Stomach (tissue), 9 donors: Measurements from ENCODE around the gene KEAP1. TPM values are rescaled to one million over a fixed set of nuclear protein-coding genes. Genes with fewer than 3 reads are reported as not detected.

Source experiments
- DNase-seq, 2 donors: peaks; one replicate each; pipeline versions ENCODE4 v3.0.0 to v3.0.0-alpha.2; 2013 to 2019
- H3K27ac ChIP-seq, 5 donors: fragments of 200-600 bp in 4 of 5; sonication (generic) in 4 of 5; one replicate each; pipeline ENCODE4 v1.5.1; 2013 to 2019; ENCODE audit warnings: mild to moderate bottlenecking in 1 of 5, moderate library complexity in 1 of 5
- H3K27me3 ChIP-seq, 3 donors: fragments of 200-600 bp; sonication (generic); one replicate each; pipeline ENCODE4 v1.5.1; 2017 to 2019; ENCODE audit warnings: mixed run types in 1 of 3
- H3K36me3 ChIP-seq, 4 donors: fragments of 200-600 bp; sonication (generic); 1 replicate in 3 of 4; 2 replicates in 1 of 4; pipeline ENCODE4 v1.5.1; 2016 to 2019
- H3K4me1 ChIP-seq, 4 donors: fragments of 200-600 bp; sonication (generic); one replicate each; pipeline ENCODE4 v1.5.1; 2016 to 2019
- H3K4me3 ChIP-seq, 4 donors: fragments of 200-600 bp; sonication (generic) in 3 of 4; one replicate each; pipeline ENCODE4 v1.5.1; 2016 to 2019; ENCODE audit warnings: mild to moderate bottlenecking in 1 of 4
- H3K9me3 ChIP-seq, 4 donors: fragments of 200-600 bp; sonication (generic); one replicate each; pipeline ENCODE4 v1.5.1; 2016 to 2019
- CTCF ChIP-seq, 7 experiments: fragments of 450-650 bp in 4 of 7; fragments of 200-600 bp in 3 of 7; sonication (generic) in 3 of 7; IDR thresholded peaks; one replicate each; pipeline ENCODE4 v1.5.1; 2016 to 2019; ENCODE audit warnings: antibody characterized with exemption in 7 of 7, control low read depth in 2 of 7, mild to moderate bottlenecking in 1 of 7
- EP300 ChIP-seq: sonication (generic); formaldehyde crosslinking; IDR thresholded peaks from one replicate; pipeline ENCODE4 v1.6.1; 2017; ENCODE audit warnings: antibody characterized with exemption
- POLR2A ChIP-seq, 4 donors: fragments of 450-650 bp; IDR thresholded peaks; one replicate each; pipeline ENCODE4 v1.6.1; 2016; ENCODE audit warnings: antibody characterized with exemption in 4 of 4, control low read depth in 2 of 4, mild to moderate bottlenecking in 1 of 4, moderate library complexity in 1 of 4
- POLR2AphosphoS5 ChIP-seq, 3 donors: sonication (generic); formaldehyde crosslinking; IDR thresholded peaks; one replicate each; pipeline ENCODE4 v1.6.1; 2016; ENCODE audit warnings: antibody characterized with exemption in 3 of 3
- WGBS, 5 donors: extraction: QIAGEN DNeasy Blood & Tissue Kit in 3 of 5; methylation state at CpG; one replicate each; pipeline versions ENCODE4 v1.1.5 to v1.1.7; 2013 to 2018; 5-methylcytosine and 5-hydroxymethylcytosine counted together
- intact Hi-C: fragments of 100-400 bp; cut with DNase I; formaldehyde crosslinking; loops from one replicate; pipeline ENCODE4 v1.15.1; 2023; ENCODE audit warnings: low total_unique reads
- polyA plus RNA-seq, 3 donors: library from polyadenylated mRNA; stranded (reverse); fragments of 200-250 nt; gene quantifications; one replicate each; pipeline ENCODE4 v1.2.3, GENCODE V29; 2013
- small RNA-seq, 4 donors: library from RNA; depleted of rRNA; stranded (forward); fragments of <200 nt; gene quantifications; one replicate each; pipeline ENCODE3, GENCODE V24; 2016
- total RNA-seq, 5 donors: library from RNA; depleted of rRNA; stranded (reverse); fragments of >200 nt; gene quantifications; one replicate each; pipeline versions ENCODE4 v1.1.0 to v1.2.3, GENCODE V29; 2014 to 2016
- donor health status: healthy with polysubstance abuse.
- donor health status: Bipolar disorder and iron deficiency.
- donor health status: healthy.

The KEAP1 gene
- total and polyA plus RNA-seq, 8 donors: 15.8 to 88.1 (median 37.4) TPM

DNA sequence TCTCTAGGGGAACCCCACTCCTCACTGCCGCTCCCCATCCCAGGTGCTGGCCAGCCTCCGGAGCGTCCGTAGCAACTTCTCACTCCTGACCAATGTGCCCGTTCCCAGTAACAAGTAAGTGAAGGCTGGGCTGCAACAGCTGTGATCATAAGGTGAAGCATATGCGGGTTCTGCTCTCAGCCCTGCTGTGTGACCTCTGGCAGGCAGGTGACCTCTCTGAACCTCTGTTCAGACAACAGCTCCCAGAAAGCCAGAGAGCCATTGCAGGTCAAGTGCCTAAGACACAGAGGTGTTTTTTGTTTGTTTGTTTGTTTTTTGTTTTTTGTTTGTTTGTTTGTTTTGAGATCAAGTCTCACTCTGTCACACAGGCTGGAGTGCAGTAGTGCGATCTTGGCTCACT, 54.1 kb downstream of the KEAP1 start:
- intact Hi-C loops: no loop called here
- TF ChIP-seq EP300: no peak
- TF ChIP-seq POLR2AphosphoS5 (IDR thresholded peaks at IDR 0.05): no peak
- no peak for TF ChIP-seq CTCF (IDR thresholded peaks at IDR 0.05)
- TF ChIP-seq POLR2A (IDR thresholded peaks at IDR 0.05): no peak
- WGBS, 5 donors: 87 to 97% (median 93%) methylated on average over 7 of the region's 7 CpGs
- DNase-seq: no peak
- Histone ChIP-seq H3K4me1 (no peaks in the 10 kb centered on the region), H3K4me3 (no peak overlapping the region), H3K27ac (no peak overlapping the region), H3K36me3 (peaks cover 31 to 56% (median 52%) of the 10 kb centered on the region in 4 donors), H3K9me3 (no peaks in the 10 kb centered on the region), H3K27me3 (no peaks in the 10 kb centered on the region)

DNA sequence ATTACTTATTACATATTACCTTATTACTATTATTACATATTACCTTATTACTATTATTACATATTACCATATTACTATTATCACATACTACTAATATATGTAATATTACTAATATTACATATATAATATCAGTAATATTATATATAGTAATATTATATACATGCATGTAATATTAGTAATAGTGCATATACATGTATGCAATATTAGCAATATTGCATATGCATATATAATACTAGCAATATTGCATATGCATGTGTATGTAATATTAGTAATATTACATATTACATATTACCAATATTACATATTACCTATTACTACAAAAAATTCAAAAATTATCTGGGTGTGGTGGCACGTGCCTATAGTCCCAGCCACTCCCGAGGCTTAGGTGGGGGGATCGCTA, 60.5 kb downstream of the KEAP1 start:
- no peak overlapping the region for H3K4me3 ChIP-seq
- no peak for TF ChIP-seq POLR2AphosphoS5 (IDR thresholded peaks at IDR 0.05)
- H3K36me3 ChIP-seq: peaks cover 12 to 32% (median 24%) of the 10 kb centered on the region in 4 donors
- no peaks in the 10 kb centered on the region for H3K27me3 ChIP-seq
- DNase-seq: no peak
- WGBS, 5 donors: 92 to 98% (median 96%) methylated on average over 3 of the region's 3 CpGs
- H3K9me3 ChIP-seq: no peaks in the 10 kb centered on the region
- H3K27ac ChIP-seq: no peak overlapping the region
- H3K4me1 ChIP-seq: no peaks in the 10 kb centered on the region
- intact Hi-C loops: no loop called here

- Histone ChIP-seq H3K4me1 (no peaks in the 10 kb centered on the region), H3K27ac (no peak overlapping the region), H3K4me3 (no peak overlapping the region), H3K36me3 (peaks cover 0 to 16% (median 7%) of the 10 kb centered on the region in 4 donors), H3K27me3 (no peaks in the 10 kb centered on the region), H3K9me3 (no peaks in the 10 kb centered on the region)
- DNase-seq: no peak
- WGBS, 5 donors: 81 to 91% (median 86%) methylated on average over 5 of the region's 5 CpGs
- intact Hi-C loops: no loop called here
- TF ChIP-seq EP300 (no peak), POLR2AphosphoS5 (IDR thresholded peaks at IDR 0.05) (no peak), POLR2A (IDR thresholded peaks at IDR 0.05) (no peak), CTCF (IDR thresholded peaks at IDR 0.05) (no peak)
Measured at GRCh38 chr19:10439588-10439987, 63.6 kb downstream of the KEAP1 start.

Small RNAs within 50 kb of the gene (small RNA-seq; reads per million reads assigned to genes)
- 0 to 0.77 (median 0) reads per million in 4 donors for gene MIR1238
- 0 reads per million in 4 donors for gene RNU7-140P

Other genes starting within 250 kb of the KEAP1 start
- 10 to 100 TPM in 2 of 5 donors, 1 to 10 TPM in 3; 2.3 to 15.6 (median 8.7) TPM for gene ICAM1, start 232.2 kb downstream of the KEAP1 start, total RNA-seq
- 1 to 10 TPM; 7.9 to 9.5 (median 8.8) TPM for gene ICAM1, start 232.2 kb downstream of the KEAP1 start, polyA plus RNA-seq
- 1 to 10 TPM in 1 of 5 donors, not detected in 4; 1.9 TPM for gene ICAM4, start 216.4 kb downstream of the KEAP1 start, total RNA-seq
- gene ICAM4, start 216.4 kb downstream of the KEAP1 start, polyA plus RNA-seq: under 1 TPM in 2 of 3 donors, not detected in 1; 0.56 to 0.85 TPM
- under 1 TPM in 1 of 5 donors, not detected in 4; 0.45 TPM for gene ICAM5, start 213.4 kb downstream of the KEAP1 start, total RNA-seq
- gene ICAM5, start 213.4 kb downstream of the KEAP1 start, polyA plus RNA-seq: under 1 TPM in 2 of 3 donors, not detected in 1; 0.12 to 0.50 TPM
- gene ZGLP1, start 193.5 kb downstream of the KEAP1 start, total RNA-seq: 1 to 10 TPM in 2 of 5 donors, not detected in 3; 2.2 to 2.3 TPM
- 1 to 10 TPM; 3.7 to 8.6 (median 4.3) TPM for gene ZGLP1, start 193.5 kb downstream of the KEAP1 start, polyA plus RNA-seq
- gene FDX2, start 187.3 kb downstream of the KEAP1 start, total RNA-seq: 10 to 100 TPM in 2 of 5 donors, 1 to 10 TPM in 1, under 1 TPM in 1, not detected in 1; 0.89 to 54.3 (median 14.9) TPM
- 10 to 100 TPM; 28.8 to 32.9 (median 29.5) TPM for gene FDX2, start 187.3 kb downstream of the KEAP1 start, polyA plus RNA-seq
- gene RAVER1, start 169.8 kb downstream of the KEAP1 start, total RNA-seq: 10 to 100 TPM in 4 of 5 donors, 1 to 10 TPM in 1; 7.5 to 74.7 (median 21.4) TPM
- gene RAVER1, start 169.8 kb downstream of the KEAP1 start, polyA plus RNA-seq: 1 to 10 TPM; 3.3 to 9.3 (median 7.2) TPM
- 10 to 100 TPM in 1 of 5 donors, 1 to 10 TPM in 3, not detected in 1; 3.5 to 17.1 (median 7.4) TPM for gene ICAM3, start 163.7 kb downstream of the KEAP1 start, total RNA-seq
- 10 to 100 TPM in 1 of 3 donors, 1 to 10 TPM in 2; 8.5 to 10.5 (median 10.0) TPM for gene ICAM3, start 163.7 kb downstream of the KEAP1 start, polyA plus RNA-seq
- gene TYK2, start 122.8 kb downstream of the KEAP1 start, total RNA-seq: 100 to 1,000 TPM in 4 of 5 donors, 10 to 100 TPM in 1; 45.2 to 365 (median 314) TPM
- 100 to 1,000 TPM in 2 of 3 donors, 10 to 100 TPM in 1; 88.8 to 144 (median 107) TPM for gene TYK2, start 122.8 kb downstream of the KEAP1 start, polyA plus RNA-seq
- gene CDC37, start 99.8 kb downstream of the KEAP1 start, total RNA-seq: 100 to 1,000 TPM in 4 of 5 donors, 10 to 100 TPM in 1; 84.3 to 390 (median 174) TPM
- 100 to 1,000 TPM; 145 to 179 (median 164) TPM for gene CDC37, start 99.8 kb downstream of the KEAP1 start, polyA plus RNA-seq
- gene PDE4A, start 82.8 kb downstream of the KEAP1 start, total RNA-seq: 10 to 100 TPM in 2 of 5 donors, 1 to 10 TPM in 3; 2.3 to 30.7 (median 8.9) TPM
- gene PDE4A, start 82.8 kb downstream of the KEAP1 start, polyA plus RNA-seq: 10 to 100 TPM in 2 of 3 donors, 1 to 10 TPM in 1; 5.0 to 12.9 (median 11.0) TPM
- gene S1PR5, start 14.1 kb upstream of the KEAP1 start, total RNA-seq: under 1 TPM in 1 of 5 donors, not detected in 4; 0.73 TPM
- gene S1PR5, start 14.1 kb upstream of the KEAP1 start, polyA plus RNA-seq: 10 to 100 TPM in 1 of 3 donors, under 1 TPM in 1, not detected in 1; 0.19 to 13.3 TPM
- 100 to 1,000 TPM in 1 of 5 donors, 10 to 100 TPM in 3, 1 to 10 TPM in 1; 2.3 to 336 (median 26.2) TPM for gene ATG4D, start 40.5 kb upstream of the KEAP1 start, total RNA-seq
- 10 to 100 TPM; 26.3 to 48.9 (median 27.2) TPM for gene ATG4D, start 40.5 kb upstream of the KEAP1 start, polyA plus RNA-seq
- gene KRI1, start 62.7 kb upstream of the KEAP1 start, total RNA-seq: 100 to 1,000 TPM in 1 of 5 donors, 10 to 100 TPM in 3, 1 to 10 TPM in 1; 4.2 to 116 (median 18.7) TPM
- gene KRI1, start 62.7 kb upstream of the KEAP1 start, polyA plus RNA-seq: 10 to 100 TPM; 11.8 to 35.1 (median 12.5) TPM
- gene CDKN2D, start 65.6 kb upstream of the KEAP1 start, total RNA-seq: 1 to 10 TPM in 3 of 5 donors, not detected in 2; 4.1 to 8.8 (median 5.5) TPM
- 10 to 100 TPM in 1 of 3 donors, 1 to 10 TPM in 2; 8.1 to 11.8 (median 9.3) TPM for gene CDKN2D, start 65.6 kb upstream of the KEAP1 start, polyA plus RNA-seq
- gene AP1M2, start 84.0 kb upstream of the KEAP1 start, total RNA-seq: 100 to 1,000 TPM in 1 of 5 donors, 10 to 100 TPM in 4; 11.7 to 687 (median 61.0) TPM
- 100 to 1,000 TPM in 2 of 3 donors, 10 to 100 TPM in 1; 74.6 to 116 (median 112) TPM for gene AP1M2, start 84.0 kb upstream of the KEAP1 start, polyA plus RNA-seq
- 100 to 1,000 TPM in 3 of 5 donors, 10 to 100 TPM in 2; 58.0 to 161 (median 101) TPM for gene SLC44A2, start 122.2 kb upstream of the KEAP1 start, total RNA-seq
- 10 to 100 TPM; 26.1 to 66.9 (median 64.4) TPM for gene SLC44A2, start 122.2 kb upstream of the KEAP1 start, polyA plus RNA-seq
- 100 to 1,000 TPM in 3 of 5 donors, 10 to 100 TPM in 2; 65.3 to 381 (median 142) TPM for gene ILF3, start 151.0 kb upstream of the KEAP1 start, total RNA-seq
- gene ILF3, start 151.0 kb upstream of the KEAP1 start, polyA plus RNA-seq: 10 to 100 TPM; 33.5 to 84.2 (median 49.8) TPM
- 100 to 1,000 TPM in 2 of 5 donors, 10 to 100 TPM in 3; 21.7 to 104 (median 66.5) TPM for gene QTRT1, start 198.1 kb upstream of the KEAP1 start, total RNA-seq
- gene QTRT1, start 198.1 kb upstream of the KEAP1 start, polyA plus RNA-seq: 100 to 1,000 TPM; 113 to 153 (median 115) TPM
- 100 to 1,000 TPM; 270 to 541 (median 289) TPM for gene DNM2, start 214.7 kb upstream of the KEAP1 start, total RNA-seq
- gene DNM2, start 214.7 kb upstream of the KEAP1 start, polyA plus RNA-seq: 100 to 1,000 TPM in 1 of 3 donors, 10 to 100 TPM in 2; 77.8 to 130 (median 83.6) TPM